ENCODE results near the gene DHRS3.

DNA sequence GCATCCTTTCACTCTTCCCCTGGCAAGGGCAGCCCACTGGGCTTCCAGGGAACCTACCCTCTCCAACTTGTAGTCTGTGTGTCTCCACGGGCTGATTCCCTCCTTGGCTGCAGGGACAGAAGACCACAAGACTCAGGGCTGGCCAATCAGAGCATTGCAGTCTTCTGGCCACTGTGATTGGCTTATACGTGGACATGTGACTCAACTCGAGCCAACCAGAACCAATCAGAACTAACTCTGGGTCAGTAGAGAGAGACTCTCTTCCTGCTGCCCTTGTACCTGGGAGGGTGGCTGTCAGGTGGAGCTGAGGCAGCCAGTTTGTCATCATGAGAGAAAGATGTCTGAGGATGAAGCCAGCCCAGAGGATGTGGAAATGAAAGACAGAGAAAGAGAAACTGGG, 64.0 kb downstream of the DHRS3 start:
- TF ChIP-seq CTCF (conservative IDR thresholded peaks at IDR 0.05 in 1 of 2, IDR thresholded peaks at IDR 0.05 in 1 of 2; ENCODE audit: extremely low read depth in 1 of 2, insufficient read depth in 1 of 2, low read depth in 1 of 2, low read length in 2 of 2) = no peak
- TF ChIP-seq EZH2 (IDR thresholded peaks at IDR 0.05; ENCODE audit: borderline replicate concordance, low read length) = no peak
